Ishikawa (cell line): Measurements from ENCODE around the gene RBL1.

Experiments used
- EGR1 ChIP-seq: IDR thresholded peaks from 2 replicates; pipeline ENCODE4 v1.6.1; 2012
- FOXM1 ChIP-seq: IDR thresholded peaks from 2 replicates; pipeline ENCODE4 v1.6.1; 2012; ENCODE audit warnings: low read depth, borderline replicate concordance
- NFIC ChIP-seq: IDR thresholded peaks from 2 replicates; pipeline ENCODE4 v1.6.1; 2012
- RAD21 ChIP-seq: IDR thresholded peaks from 2 replicates; pipeline ENCODE4 v1.6.1; 2012; ENCODE audit warnings: low read depth
- TAF1 ChIP-seq: IDR thresholded peaks from 2 replicates; pipeline ENCODE4 v1.6.1; 2012; ENCODE audit warnings: low read depth, mild to moderate bottlenecking
- TEAD4 ChIP-seq: IDR thresholded peaks from 2 replicates; pipeline ENCODE4 v1.6.1; 2012
- YY1 ChIP-seq: IDR thresholded peaks from 2 replicates; pipeline ENCODE4 v1.6.1; 2012; ENCODE audit warnings: low read depth
- TF ChIP-seq, protein P1 (sequence below): IDR thresholded peaks from 2 replicates; pipeline ENCODE4 v1.6.1; 2012
- TF ChIP-seq, protein P2 (sequence below): IDR thresholded peaks from 2 replicates; pipeline ENCODE4 v1.6.1; 2012; ENCODE audit warnings: low read depth, mild to moderate bottlenecking

DNA sequence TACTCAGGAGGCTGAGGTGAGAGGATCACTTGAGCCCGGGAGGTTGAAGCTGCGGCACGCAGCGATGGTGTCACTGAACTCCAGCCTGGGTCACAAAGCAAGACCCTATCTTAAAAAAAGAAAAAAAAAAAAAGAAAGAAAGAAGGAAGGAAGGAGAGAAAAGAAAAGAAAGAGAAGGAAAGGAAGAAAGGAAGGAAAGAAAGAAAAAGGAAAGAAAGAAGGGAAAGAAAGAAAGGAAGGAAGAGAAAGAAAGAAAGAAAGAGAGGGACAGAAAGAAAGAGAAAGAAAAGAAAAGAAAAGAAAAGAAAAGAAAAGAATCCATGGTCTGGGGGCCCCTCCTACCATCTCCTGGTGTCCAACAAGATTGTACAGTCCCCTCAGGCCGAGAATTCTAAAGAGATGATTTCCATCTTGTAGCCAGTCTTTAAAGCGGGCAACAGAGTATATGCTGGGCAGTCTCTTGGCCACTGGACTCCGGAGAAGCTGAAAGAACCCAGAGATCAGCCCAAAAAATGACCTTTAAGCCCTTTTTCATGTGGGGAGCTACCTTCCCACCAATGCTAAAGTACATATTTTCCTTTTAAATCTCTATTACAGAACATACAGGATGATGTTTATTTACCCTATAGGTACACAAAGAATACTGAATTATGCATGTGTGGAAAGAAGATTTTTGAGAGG, 23.7 kb upstream of the RBL1 start:
- TF ChIP-seq, protein P1, sequence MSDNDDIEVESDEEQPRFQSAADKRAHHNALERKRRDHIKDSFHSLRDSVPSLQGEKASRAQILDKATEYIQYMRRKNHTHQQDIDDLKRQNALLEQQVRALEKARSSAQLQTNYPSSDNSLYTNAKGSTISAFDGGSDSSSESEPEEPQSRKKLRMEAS, result no peak
- TF ChIP-seq, protein P2, sequence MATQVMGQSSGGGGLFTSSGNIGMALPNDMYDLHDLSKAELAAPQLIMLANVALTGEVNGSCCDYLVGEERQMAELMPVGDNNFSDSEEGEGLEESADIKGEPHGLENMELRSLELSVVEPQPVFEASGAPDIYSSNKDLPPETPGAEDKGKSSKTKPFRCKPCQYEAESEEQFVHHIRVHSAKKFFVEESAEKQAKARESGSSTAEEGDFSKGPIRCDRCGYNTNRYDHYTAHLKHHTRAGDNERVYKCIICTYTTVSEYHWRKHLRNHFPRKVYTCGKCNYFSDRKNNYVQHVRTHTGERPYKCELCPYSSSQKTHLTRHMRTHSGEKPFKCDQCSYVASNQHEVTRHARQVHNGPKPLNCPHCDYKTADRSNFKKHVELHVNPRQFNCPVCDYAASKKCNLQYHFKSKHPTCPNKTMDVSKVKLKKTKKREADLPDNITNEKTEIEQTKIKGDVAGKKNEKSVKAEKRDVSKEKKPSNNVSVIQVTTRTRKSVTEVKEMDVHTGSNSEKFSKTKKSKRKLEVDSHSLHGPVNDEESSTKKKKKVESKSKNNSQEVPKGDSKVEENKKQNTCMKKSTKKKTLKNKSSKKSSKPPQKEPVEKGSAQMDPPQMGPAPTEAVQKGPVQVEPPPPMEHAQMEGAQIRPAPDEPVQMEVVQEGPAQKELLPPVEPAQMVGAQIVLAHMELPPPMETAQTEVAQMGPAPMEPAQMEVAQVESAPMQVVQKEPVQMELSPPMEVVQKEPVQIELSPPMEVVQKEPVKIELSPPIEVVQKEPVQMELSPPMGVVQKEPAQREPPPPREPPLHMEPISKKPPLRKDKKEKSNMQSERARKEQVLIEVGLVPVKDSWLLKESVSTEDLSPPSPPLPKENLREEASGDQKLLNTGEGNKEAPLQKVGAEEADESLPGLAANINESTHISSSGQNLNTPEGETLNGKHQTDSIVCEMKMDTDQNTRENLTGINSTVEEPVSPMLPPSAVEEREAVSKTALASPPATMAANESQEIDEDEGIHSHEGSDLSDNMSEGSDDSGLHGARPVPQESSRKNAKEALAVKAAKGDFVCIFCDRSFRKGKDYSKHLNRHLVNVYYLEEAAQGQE, result no peak
- no peak for TF ChIP-seq YY1
- no peak for TF ChIP-seq TAF1
- no peak for TF ChIP-seq EGR1
- TF ChIP-seq RAD21, result no peak
- no peak for TF ChIP-seq NFIC
- no peak for TF ChIP-seq TEAD4
- TF ChIP-seq FOXM1, result no peak
